NCI-H82 treated with DMSO at 0.1 percent for 48 hours (cell line): ENCODE results near the gene ACADVL.

Source experiments
- DNase-seq: peaks from one replicate; lab custom pipeline; 2025; ENCODE audit not compliant: unreplicated experiment; lab: John Stamatoyannopoulos, UW

Gene ACADVL

GRCh38 chr17:7191069-7191468, 28.7 kb upstream of the ACADVL start:
- DNase-seq = no peak

GRCh38 chr17:7191571-7192270, 28.0 kb upstream of the ACADVL start:
- peak; percentile 59 for DNase-seq

- DNase-seq = peak; percentile 87
Observed at GRCh38 chr17:7192271-7192937, 27.3 kb upstream of the ACADVL start.

- DNase-seq = no peak
Observed at GRCh38 chr17:7195971-7196370, 23.8 kb upstream of the ACADVL start.

- no peak for DNase-seq
Observed at GRCh38 chr17:7196651-7197401, 22.9 kb upstream of the ACADVL start.

GRCh38 chr17:7203391-7203790, 16.3 kb upstream of the ACADVL start:
- DNase-seq = no peak

GRCh38 chr17:7204336-7204735, 15.4 kb upstream of the ACADVL start:
- DNase-seq = peak; percentile 33

- peak; percentile 64 for DNase-seq
Observed at GRCh38 chr17:7204828-7205461, 14.8 kb upstream of the ACADVL start.

GRCh38 chr17:7205561-7205960, 14.2 kb upstream of the ACADVL start:
- no peak for DNase-seq

- DNase-seq = no peak
Observed at GRCh38 chr17:7207120-7208001, 12.4 kb upstream of the ACADVL start.

- DNase-seq = peak; percentile 70
Observed at GRCh38 chr17:7208027-7208571, 11.6 kb upstream of the ACADVL start.

- DNase-seq = peak; percentile 93
Observed at GRCh38 chr17:7208754-7209460, 10.8 kb upstream of the ACADVL start.

GRCh38 chr17:7211491-7212273, 8.1 kb upstream of the ACADVL start:
- peak; percentile 36 for DNase-seq

- DNase-seq = peak; percentile 93
Observed at GRCh38 chr17:7213895-7214299, 5.8 kb upstream of the ACADVL start.

- peak; percentile 98 for DNase-seq
Observed at GRCh38 chr17:7214300-7215135, 5.2 kb upstream of the ACADVL start.

GRCh38 chr17:7215136-7215638, 4.6 kb upstream of the ACADVL start:
- DNase-seq = no peak

- peak; percentile 40 for DNase-seq
Observed at GRCh38 chr17:7215652-7216180, 4.0 kb upstream of the ACADVL start.
